ENCODE results near the gene PLD3.

DNA sequence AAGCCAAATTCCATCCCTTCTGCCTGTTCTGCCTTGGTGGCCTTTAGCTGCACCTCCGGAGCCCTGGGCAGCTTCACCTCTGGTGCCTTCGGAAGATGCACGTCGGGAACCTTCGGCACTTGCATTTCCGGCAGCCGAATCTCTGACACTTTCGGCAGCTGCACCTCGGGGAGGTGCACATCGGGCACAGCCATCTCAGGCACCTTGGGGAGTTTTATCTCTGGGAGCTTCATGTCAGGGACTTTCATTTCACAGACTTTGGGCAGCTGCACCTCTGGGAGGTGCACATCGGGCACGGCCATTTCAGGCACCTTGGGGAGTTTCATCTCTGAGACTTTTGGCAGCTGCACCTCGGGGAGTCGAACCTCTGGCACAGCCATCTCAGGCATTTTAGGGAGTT is 47.5 kb downstream of the PLD3 start:
- TF ChIP-seq POLR2A (IDR thresholded peaks at IDR 0.05) (no peak), CTCF (IDR thresholded peaks at IDR 0.05 in 8 of 11, conservative IDR thresholded peaks at IDR 0.05 in 3 of 11) (no peak)

Data from spleen (tissue), 7 donors.